Prostate gland (tissue), 2 donors: ENCODE results near the gene XXYLT1.

ENCODE experiments used
- CTCF ChIP-seq, 4 experiments: fragments of 200-600 bp in 2 of 4; fragments of 450-650 bp in 2 of 4; sonication (generic) in 2 of 4; IDR thresholded peaks; 1 replicate in 3 of 4; 2 replicates in 1 of 4; pipeline ENCODE4 v1.5.1; 2016 to 2019; ENCODE audit warnings: antibody characterized with exemption in 4 of 4, mild to moderate bottlenecking in 2 of 4, moderate library complexity in 2 of 4
- POLR2A ChIP-seq: fragments of 450-650 bp; IDR thresholded peaks from one replicate; pipeline ENCODE4 v1.6.1; 2016; ENCODE audit warnings: antibody characterized with exemption, mild to moderate bottlenecking
- POLR2AphosphoS5 ChIP-seq: sonication (generic); formaldehyde crosslinking; IDR thresholded peaks from one replicate; pipeline ENCODE4 v1.6.1; 2017; ENCODE audit warnings: antibody characterized with exemption

DNA sequence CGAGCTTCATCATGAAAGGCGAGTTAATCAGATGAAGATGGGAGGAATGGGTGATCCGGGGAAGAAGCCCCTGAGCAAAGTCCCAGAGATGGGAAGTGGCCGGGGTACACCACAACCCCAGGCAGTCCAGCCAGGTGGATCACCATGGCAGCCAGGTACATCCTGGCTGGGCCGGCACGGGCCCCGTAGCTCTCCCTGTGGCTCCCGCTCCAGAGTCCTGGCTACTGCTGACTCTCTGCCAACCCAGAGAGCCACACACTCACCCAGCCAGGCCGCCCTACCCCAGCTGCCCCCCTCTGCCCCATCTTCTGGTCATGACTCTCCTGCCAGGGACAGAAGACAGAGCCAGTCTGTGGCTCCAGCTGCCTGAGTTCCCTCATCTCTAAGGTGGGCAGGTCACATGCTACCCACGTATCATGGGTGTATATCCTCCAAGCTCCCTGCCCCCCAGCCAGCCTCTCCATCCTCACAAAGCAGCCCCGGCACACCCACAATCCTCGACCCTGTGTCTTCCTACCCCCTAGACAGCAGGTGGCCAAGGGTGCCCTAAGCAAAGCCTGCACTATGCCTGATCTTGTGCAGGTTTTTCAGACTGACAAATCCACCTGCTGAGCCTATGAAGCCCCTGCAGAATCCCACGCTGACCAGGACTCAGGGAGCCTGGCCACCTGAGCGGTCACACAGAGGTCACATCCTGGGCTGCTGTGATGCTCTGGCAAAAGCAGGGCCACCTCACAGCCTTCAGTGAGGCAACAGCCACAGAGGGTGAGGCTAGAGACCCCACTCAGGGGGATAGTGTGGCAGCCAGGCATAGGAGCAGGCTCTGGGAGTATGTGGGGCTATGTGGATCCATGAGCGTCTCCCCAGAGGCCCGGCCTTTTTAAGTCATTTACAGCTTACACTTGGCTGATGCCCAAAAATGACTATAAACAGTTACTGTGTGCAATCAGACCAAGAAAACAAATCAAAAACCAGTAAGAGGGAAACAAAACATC lies 13.2 kb downstream of the XXYLT1 start:
- TF ChIP-seq CTCF (IDR thresholded peaks at IDR 0.05) (no peak), POLR2AphosphoS5 (no peak), POLR2A (no peak)
